Activated naive CD8-positive, alpha-beta T cell treated with anti-CD3 and anti-CD28 coated beads, Interleukin-2, amount 50 U/mL, for 24 hours (primary cell): ENCODE results near the gene PTTG1.
"Not testable (repeated sequence)": the region's sequence is repeated elsewhere in the genome, so short reads cannot be mapped to it uniquely, and the experiment has no call there.

ENCODE experiments used
- ATAC-seq: fragments of 150-1000 bp; cut with Tn5 transposase; one replicate; pipeline ENCODE4 v1.10.0; 2021
- DNase-seq: peaks from one replicate; pipeline ENCODE4 v3.0.0; 2021
- H3K27ac Mint-ChIP-seq: one replicate; pipeline ENCODE4 v1.8.0; 2021; ENCODE audit warnings: mild to moderate bottlenecking, mixed read lengths
- H3K27me3 Mint-ChIP-seq: one replicate; pipeline ENCODE4 v1.8.0; 2021; ENCODE audit warnings: mixed read lengths
- H3K36me3 Mint-ChIP-seq: one replicate; pipeline ENCODE4 v1.8.0; 2021; ENCODE audit warnings: low read depth, mixed read lengths
- H3K4me1 Mint-ChIP-seq: one replicate; pipeline ENCODE4 v1.8.0; 2021; ENCODE audit warnings: mixed read lengths
- H3K4me3 Mint-ChIP-seq: one replicate; pipeline ENCODE4 v1.8.0; 2021; ENCODE audit warnings: mild to moderate bottlenecking, moderate library complexity, mixed read lengths
- H3K9me3 Mint-ChIP-seq: one replicate; pipeline ENCODE4 v1.8.0; 2021; ENCODE audit warnings: mixed read lengths

The PTTG1 gene

DNA sequence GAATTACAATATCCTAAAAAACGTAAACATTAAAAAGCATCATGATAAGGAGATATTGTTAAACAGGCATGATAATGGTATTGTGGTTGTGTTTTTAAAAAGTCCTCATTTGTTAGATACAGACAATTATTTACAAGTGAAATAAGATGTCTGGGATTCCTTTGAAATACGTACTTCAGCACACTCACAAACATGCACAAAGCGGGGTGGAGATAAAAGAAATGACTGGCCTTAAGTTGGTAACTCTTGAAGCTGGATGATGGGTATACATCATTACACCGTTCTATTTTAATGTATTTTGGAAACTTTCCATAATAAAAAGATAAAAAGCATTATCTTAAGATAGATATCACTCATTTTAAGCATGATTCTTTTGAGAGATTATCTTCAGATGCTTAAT lies 22.8 kb upstream of the PTTG1 start:
- peak overlapping the region; percentile 86 for H3K4me3 Mint-ChIP-seq
- H3K4me1 Mint-ChIP-seq, result peaks cover 17% of the 10 kb centered on the region
- no peaks in the 10 kb centered on the region for H3K27me3 Mint-ChIP-seq
- no peaks in the 10 kb centered on the region for H3K9me3 Mint-ChIP-seq
- DNase-seq (no peak), ATAC-seq (no peak)
- peak overlapping the region; percentile 85 for H3K27ac Mint-ChIP-seq
- peaks cover 12% of the 10 kb centered on the region for H3K36me3 Mint-ChIP-seq

DNA sequence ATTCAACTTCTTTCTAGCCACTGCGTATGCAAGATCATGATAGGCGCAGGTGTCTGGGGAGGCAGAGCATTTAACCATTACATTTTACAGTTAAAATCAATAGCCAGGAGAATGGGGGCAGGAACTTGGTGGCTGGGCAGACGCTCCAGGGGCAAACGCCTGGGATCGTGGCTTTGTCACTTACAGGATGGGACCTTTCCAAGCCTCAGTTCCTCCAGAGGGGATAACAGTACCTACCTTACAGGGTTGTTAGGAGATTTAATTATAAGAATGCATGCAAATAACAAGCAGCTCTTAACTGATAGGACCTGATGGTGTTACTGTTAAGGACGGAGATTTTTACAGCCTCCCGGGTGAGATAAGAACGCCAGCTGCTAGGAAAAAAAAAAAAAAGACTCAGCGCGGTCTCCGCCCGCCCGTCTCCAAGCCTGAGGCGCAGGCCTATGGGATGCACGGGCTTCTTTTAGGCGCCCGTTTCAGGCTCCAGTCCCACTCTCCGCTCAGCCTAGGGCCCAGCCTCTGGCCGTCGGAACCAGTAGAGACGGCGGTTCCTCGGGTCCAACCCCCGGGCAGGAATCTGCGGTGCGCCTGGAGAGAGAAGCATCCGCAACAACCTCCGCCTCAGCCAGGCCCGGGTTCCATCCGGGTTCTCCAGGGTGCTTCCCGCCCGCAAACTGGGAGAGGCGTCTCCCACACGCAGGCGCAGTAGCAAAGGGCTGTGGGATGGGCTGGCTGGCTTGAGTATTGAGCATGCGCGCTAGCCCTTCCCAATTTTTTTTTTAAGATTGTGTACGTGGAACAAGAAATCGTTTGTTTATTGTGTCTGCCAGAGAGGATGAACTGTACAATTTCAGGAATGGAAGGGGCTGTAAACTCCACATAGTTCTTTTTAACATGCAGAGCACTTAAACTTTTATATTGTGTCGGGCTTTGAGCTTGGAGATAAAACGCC lies 22.0 kb upstream of the PTTG1 start, which contains the start of gene FAM200C:
TSS of gene FAM200C (minus strand) at position 653 of the 952 bp plus-strand sequence. CDS start 4,564 bp downstream, outside the sequence.
- H3K9me3 Mint-ChIP-seq, result no peaks in the 10 kb centered on the region
- DNase-seq (peak; percentile 79), ATAC-seq (peak; percentile 84)
- H3K27ac Mint-ChIP-seq, result peak within 1 kb of the TSS; percentile 85
- no peaks in the 10 kb centered on the region for H3K27me3 Mint-ChIP-seq
- peak within 1 kb of the TSS; percentile 86 for H3K4me3 Mint-ChIP-seq
- peaks cover 17% of the 10 kb centered on the region for H3K4me1 Mint-ChIP-seq
- H3K36me3 Mint-ChIP-seq, result peaks cover 19% of the 10 kb centered on the region

DNA sequence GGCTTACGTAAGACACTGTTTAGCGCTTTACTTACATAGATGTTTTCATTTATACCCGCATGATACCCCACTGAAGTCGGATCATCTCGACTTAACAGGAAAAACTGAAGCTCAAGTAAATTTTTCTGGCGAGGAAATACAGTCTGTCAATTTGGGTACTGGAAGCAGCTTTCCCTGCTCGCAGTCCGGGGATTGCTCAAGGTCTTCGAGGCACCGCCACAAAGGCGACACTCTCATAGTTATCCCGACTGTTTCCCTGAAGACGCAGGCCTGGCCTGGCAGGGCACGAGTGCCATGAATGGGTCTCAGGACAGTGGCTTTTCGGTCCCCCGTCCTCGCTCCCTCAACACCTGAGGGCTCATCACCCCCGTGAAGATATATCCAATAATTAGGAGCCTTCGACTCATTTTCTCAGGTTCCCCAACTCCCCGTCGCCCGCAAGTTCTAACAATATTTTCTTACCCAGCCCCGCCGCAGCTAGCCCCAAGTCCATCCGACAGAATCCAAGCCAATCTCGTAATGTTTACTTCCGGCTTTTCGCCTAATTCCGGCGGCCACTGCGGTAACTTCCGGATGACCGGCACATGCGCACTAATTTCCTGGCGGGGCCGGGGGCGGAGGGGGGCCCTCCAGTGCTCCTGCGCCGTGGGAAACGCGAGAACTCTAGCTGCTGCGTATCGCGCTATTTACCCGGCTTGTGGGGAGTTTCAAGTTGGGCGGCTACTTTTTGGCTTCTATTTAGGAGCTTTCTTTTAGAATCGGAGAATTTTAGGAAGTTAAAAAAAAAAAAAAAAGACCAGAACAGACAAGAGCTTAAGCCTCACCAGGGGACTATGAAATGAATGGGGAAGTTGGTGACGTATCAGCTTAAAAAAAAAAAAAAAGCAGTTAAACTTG lies 2.8 kb upstream of the PTTG1 start, which contains the start of gene SLU7:
TSS of gene SLU7 (minus strand) at position 521 of the 897 bp plus-strand sequence. CDS start 3,787 bp downstream, outside the sequence.
- DNase-seq (peak; percentile 97), ATAC-seq (peak; percentile 79)
- H3K4me3 Mint-ChIP-seq, result peak within 1 kb of the TSS; percentile 98
- peaks cover 63% of the 10 kb centered on the region for H3K4me1 Mint-ChIP-seq
- H3K27ac Mint-ChIP-seq, result peak within 1 kb of the TSS; percentile 96
- H3K36me3 Mint-ChIP-seq, result peaks cover 16% of the 10 kb centered on the region
- H3K27me3 Mint-ChIP-seq, result no peaks in the 10 kb centered on the region
- no peaks in the 10 kb centered on the region for H3K9me3 Mint-ChIP-seq

DNA sequence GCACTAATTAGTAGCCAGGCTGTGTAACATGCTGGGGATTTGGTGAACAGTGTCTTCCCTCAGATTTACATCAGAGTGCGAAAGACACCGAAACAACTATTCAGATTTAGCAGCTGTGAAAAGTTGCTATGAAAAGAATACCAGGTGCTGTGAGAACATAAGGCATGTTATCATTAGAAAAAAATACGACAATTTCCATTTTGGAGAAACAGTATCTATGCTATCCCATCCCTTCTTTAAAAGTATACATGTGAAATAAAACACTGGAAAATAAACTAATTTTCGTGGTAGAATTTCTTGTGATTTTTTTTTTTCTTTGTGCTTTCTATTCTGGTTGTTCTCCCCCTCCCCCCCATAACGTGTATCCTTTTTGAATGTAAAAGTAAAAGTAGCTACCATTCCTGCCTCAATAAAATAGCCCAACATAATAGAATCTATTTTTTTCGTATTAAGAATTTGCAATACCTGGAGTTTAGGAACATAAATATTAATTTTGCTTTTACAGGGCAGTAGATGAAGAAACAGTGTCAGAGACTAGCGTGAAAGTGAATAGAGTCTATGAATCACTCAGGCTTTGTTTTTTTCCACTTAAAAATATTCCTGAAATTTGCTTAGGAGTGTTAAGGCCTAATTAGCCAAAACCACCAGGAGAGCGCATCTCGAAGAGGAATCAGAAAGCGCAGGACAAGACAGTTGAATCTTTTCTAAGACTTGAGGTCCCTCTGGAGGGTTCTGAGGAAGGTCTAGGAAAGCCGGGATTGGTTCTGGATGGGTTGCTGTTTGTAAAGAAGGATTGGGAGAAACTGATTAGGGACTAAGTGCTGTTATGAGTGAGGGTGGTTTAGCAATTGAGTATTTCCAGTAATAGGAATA lies 2.0 kb upstream of the PTTG1 start:
- Mint-ChIP-seq H3K27ac (peak overlapping the region; percentile 96), H3K36me3 (peaks cover 24% of the 10 kb centered on the region), H3K4me1 (peaks cover 69% of the 10 kb centered on the region), H3K4me3 (peak overlapping the region; percentile 98), H3K9me3 (no peaks in the 10 kb centered on the region), H3K27me3 (no peaks in the 10 kb centered on the region)
- DNase-seq (no peak), ATAC-seq (no peak)

DNA sequence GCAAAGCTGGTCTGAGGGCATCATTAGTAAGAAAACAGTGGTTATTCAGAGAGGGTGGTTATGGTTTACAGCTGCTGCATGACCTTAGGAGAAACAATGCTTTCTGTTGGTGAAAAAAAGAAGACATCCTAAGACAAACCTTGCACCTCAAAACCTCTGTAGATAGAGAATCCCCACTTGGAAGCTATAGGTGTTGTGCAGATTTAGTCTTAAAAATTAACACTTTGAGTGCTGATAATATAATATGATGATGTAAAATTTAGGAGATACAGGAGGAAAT lies 1.4 kb upstream of the PTTG1 start:
- no peak for DNase-seq
- Mint-ChIP-seq H3K27me3 (no peaks in the 10 kb centered on the region), H3K9me3 (no peaks in the 10 kb centered on the region), H3K27ac (peak overlapping the region; percentile 96), H3K36me3 (peaks cover 27% of the 10 kb centered on the region), H3K4me1 (peaks cover 75% of the 10 kb centered on the region), H3K4me3 (peak overlapping the region; percentile 98)
- ATAC-seq, result no peak

DNA sequence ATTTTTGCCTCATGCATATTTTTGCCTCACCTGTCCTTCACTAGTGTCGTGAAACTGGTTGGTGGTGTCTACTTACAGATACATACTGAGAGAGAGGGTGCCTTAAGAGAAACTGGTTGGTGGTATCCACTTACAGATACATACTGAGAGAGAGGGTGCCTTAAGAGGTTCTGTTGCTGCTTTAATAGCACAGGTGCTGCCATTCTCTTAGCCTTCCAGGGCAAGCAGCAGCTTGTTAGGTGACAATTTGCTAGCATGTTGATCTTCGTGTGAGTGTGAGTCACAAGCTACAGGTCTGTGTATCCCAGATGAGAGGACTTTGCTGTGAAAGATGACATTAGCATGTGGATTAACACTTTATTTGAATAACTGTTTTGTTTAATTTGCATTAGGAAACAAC lies 1.4 kb downstream of the PTTG1 start:
- no peaks in the 10 kb centered on the region for H3K27me3 Mint-ChIP-seq
- DNase-seq (no peak), ATAC-seq (no peak)

DNA sequence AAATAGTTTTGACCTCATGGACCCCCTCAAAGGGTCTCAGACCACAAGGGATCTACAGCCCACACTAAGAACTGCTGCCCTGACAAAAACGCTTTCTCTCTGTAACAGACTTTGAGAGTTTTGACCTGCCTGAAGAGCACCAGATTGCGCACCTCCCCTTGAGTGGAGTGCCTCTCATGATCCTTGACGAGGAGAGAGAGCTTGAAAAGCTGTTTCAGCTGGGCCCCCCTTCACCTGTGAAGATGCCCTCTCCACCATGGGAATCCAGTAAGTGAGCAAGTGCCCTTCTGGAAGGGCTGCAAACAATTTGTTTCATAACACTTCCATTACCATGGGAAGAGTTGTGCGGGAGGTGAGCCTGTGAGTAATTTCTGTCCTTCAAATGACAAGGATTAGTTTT lies 6.0 kb downstream of the PTTG1 start:
- DNase-seq (no peak), ATAC-seq (no peak)
- H3K27me3 Mint-ChIP-seq, result no peaks in the 10 kb centered on the region
- no peaks in the 10 kb centered on the region for H3K9me3 Mint-ChIP-seq
- peaks cover 52% of the 10 kb centered on the region for H3K36me3 Mint-ChIP-seq
- no peak overlapping the region for H3K4me3 Mint-ChIP-seq
- H3K27ac Mint-ChIP-seq, result no peak overlapping the region
- peaks cover 25% of the 10 kb centered on the region for H3K4me1 Mint-ChIP-seq

More for the DNA sequence above, 1.4 kb downstream of the PTTG1 start:
- H3K36me3 Mint-ChIP-seq, result peaks cover 40% of the 10 kb centered on the region
- no peaks in the 10 kb centered on the region for H3K9me3 Mint-ChIP-seq
- H3K4me1 Mint-ChIP-seq, result peaks cover 62% of the 10 kb centered on the region
- H3K27ac Mint-ChIP-seq, result no peak overlapping the region
- peak overlapping the region; percentile 95 for H3K4me3 Mint-ChIP-seq

DNA sequence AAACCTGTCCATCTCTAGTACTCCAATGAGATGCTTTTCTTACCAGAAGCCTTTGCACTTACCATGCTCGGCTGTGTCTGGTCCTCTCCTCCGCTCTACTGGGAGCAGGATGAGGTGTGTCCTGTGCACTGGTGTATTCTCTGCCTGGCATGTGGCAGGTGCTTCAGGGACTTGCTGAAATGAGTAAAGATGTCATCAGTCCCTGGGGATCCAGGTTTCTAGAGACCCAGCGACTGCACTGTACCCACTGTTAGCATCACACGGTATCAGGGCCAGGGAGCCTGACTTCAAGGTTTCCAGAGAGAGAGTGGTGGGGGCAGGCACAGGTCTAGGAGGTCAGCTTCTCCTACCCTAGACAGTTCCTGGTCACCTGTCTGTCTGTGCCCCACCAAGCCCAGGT lies 10.5 kb downstream of the PTTG1 start:
- DNase-seq (no peak), ATAC-seq (no peak)
- H3K36me3 Mint-ChIP-seq, result peaks cover 22% of the 10 kb centered on the region
- no peak overlapping the region for H3K4me3 Mint-ChIP-seq
- peaks cover 5% of the 10 kb centered on the region for H3K27me3 Mint-ChIP-seq
- H3K4me1 Mint-ChIP-seq, result peaks cover 30% of the 10 kb centered on the region
- H3K27ac Mint-ChIP-seq, result no peak overlapping the region
- H3K9me3 Mint-ChIP-seq, result no peaks in the 10 kb centered on the region

DNA sequence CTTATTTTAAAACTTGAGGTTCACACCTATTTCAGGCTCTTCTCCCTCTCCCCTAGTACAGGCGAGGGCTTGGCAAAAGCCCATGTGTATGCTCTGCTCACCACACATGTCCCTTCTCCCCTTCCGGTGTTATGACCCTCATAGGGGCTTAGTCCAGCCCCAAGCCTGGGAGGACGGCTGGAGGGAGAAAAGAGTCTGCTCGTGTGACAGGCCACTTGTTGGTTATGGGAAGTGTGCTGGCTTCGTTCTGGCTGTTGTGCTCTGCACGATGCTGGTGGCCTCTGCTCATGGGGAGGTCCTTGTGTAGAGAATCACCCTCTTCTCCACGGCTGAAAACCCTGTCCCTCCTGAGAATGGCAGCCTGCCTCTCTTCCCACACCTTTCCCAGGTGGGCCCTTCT lies 11.1 kb downstream of the PTTG1 start:
- peaks cover 31% of the 10 kb centered on the region for H3K4me1 Mint-ChIP-seq
- peaks cover 16% of the 10 kb centered on the region for H3K36me3 Mint-ChIP-seq
- ATAC-seq (no peak), DNase-seq (no peak)
- H3K27ac Mint-ChIP-seq, result no peak overlapping the region
- peaks cover 5% of the 10 kb centered on the region for H3K27me3 Mint-ChIP-seq
- no peak overlapping the region for H3K4me3 Mint-ChIP-seq
- H3K9me3 Mint-ChIP-seq, result no peaks in the 10 kb centered on the region

DNA sequence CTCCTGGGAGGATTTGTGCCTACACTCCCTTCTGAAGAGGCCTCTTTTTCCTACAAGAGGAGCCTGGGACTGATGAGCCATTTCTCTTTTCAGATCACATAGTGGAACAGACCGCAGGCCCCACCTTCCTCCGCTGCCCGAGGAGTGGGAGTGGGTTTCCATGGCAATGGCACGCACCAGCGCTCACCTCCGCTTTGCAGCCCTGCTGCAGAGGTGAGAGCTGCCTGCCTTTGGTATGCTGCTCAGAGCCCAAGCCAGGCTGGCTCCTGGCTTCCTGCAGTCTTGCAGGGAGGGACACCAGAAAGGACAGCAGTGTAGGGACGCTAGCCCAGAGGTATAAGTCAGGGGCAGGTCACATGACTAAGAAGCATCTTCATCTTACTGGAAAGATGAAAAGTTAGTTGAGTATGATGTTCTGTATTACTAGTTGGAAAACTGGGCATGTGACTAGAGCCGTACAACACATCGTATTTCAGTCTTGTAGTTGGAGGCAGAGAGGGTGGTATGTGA lies 12.4 kb downstream of the PTTG1 start:
- Mint-ChIP-seq H3K4me1 (peaks cover 40% of the 10 kb centered on the region), H3K4me3 (no peak overlapping the region)
- peak; percentile 31 for DNase-seq

DNA sequence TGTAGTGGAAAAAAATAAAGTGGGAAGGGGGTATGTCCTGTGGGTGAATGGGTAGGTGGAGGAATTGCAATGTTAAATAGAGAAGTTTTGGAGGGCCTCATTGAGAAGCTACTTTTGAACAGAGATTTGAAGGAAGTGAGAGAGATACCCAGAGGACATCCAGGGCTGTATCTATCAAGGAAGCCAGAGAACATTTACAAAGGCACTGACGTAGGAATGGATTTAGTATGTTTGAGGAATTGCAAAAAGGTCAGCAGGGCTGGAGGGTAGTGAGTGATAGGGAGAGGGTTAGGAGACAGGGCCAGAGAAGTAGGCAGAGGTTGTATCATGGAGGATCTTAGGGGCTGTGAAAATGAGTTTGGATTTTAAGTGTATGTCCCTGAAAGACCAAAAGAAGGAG lies 13.9 kb downstream of the PTTG1 start:
- DNase-seq (no peak), ATAC-seq (no peak)
- H3K4me1 Mint-ChIP-seq, result peaks cover 52% of the 10 kb centered on the region
- no peak overlapping the region for H3K4me3 Mint-ChIP-seq
- peak overlapping the region; percentile 7 for H3K27ac Mint-ChIP-seq
- peaks cover 3% of the 10 kb centered on the region for H3K36me3 Mint-ChIP-seq
- H3K9me3 Mint-ChIP-seq, result no peaks in the 10 kb centered on the region
- H3K27me3 Mint-ChIP-seq, result peaks cover 5% of the 10 kb centered on the region

More for the DNA sequence above, 12.4 kb downstream of the PTTG1 start:
- peak; percentile 7 for ATAC-seq
- Mint-ChIP-seq H3K27ac (no peak overlapping the region), H3K27me3 (peaks cover 5% of the 10 kb centered on the region), H3K9me3 (no peaks in the 10 kb centered on the region), H3K36me3 (peaks cover 4% of the 10 kb centered on the region)

DNA sequence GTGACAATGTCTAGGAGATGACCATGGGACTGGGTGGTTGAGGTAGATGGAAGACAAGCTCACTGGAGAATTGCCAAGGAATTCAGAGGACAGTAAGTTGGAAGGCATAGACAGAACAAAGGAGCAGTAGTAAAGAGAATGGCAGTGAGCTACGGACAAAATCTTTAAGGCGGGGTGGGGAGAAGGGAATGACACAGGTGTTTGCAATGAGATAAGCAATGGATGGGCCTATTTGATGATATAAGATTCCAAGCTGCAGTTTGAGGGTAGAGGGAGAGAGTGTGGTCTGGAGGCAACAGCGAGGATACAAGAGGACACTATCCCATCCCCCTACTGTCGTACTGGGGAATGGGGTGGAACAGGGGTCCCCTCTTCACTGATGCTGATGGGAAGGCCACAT lies 14.4 kb downstream of the PTTG1 start:
- H3K9me3 Mint-ChIP-seq, result no peaks in the 10 kb centered on the region
- peaks cover 5% of the 10 kb centered on the region for H3K27me3 Mint-ChIP-seq
- H3K4me1 Mint-ChIP-seq, result peaks cover 57% of the 10 kb centered on the region
- DNase-seq (no peak), ATAC-seq (no peak)
- H3K27ac Mint-ChIP-seq, result peak overlapping the region; percentile 75
- H3K36me3 Mint-ChIP-seq, result peaks cover 3% of the 10 kb centered on the region
- H3K4me3 Mint-ChIP-seq, result peak overlapping the region; percentile 5

DNA sequence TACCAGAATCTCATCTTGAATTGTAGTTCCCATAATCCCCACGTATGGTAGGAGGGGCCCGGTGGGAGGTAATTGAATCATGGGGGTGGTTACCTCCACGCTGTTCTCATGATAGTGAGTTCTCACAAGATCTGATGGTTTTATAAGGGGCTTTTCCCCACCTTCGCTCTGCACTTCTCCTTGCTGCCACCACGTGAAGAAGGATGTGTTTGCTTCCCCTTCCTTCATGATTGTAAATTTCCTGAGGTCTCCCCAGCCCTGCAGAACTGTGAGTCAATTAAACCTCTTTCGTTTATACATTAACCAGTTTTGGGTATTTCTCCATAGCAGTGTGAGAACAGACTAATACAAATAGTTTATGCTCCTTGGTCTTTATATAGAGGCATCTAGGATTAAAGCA lies 15.0 kb downstream of the PTTG1 start:
- H3K4me1 Mint-ChIP-seq, result peaks cover 63% of the 10 kb centered on the region
- not testable (repeated sequence) for H3K36me3 Mint-ChIP-seq, H3K27me3 Mint-ChIP-seq, H3K9me3 Mint-ChIP-seq
- peak overlapping the region; percentile 41 for H3K4me3 Mint-ChIP-seq
- H3K27ac Mint-ChIP-seq, result peak overlapping the region; percentile 75
- peak; percentile 26 for DNase-seq
- ATAC-seq, result peak; percentile 31

DNA sequence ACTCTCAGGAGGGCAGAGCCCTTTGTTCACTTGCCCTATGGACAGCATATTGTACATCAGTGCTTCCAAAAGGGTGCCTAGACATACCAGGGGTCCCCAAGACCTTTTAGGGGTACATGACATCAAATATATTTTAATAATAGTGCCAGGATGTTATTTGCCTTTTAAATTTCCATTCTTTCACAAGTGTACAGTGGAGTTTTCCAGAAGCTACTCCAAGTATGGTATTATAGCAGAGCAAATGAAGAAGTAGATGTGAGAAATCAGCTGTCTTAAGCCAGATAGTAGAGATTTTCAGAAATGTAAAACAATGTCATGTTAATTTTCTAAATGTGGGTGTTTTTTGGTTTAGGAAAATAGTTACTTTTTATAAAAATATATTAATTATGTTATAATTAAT lies 15.6 kb downstream of the PTTG1 start:
- Mint-ChIP-seq H3K4me3 (peak overlapping the region; percentile 41), H3K27ac (peak overlapping the region; percentile 75), H3K9me3 (no peaks in the 10 kb centered on the region), H3K4me1 (peaks cover 67% of the 10 kb centered on the region), H3K36me3 (no peaks in the 10 kb centered on the region), H3K27me3 (peaks cover 5% of the 10 kb centered on the region)
- ATAC-seq (no peak), DNase-seq (no peak)
